OCI-LY7 (cell line): Measurements from ENCODE around the gene HLA-B. TPM values are rescaled to one million over a fixed set of nuclear protein-coding genes. Genes with fewer than 3 reads are reported as not detected.
A peak's percentile ranks its signal among the peaks of the same experiment; 100 is the strongest.

Experiments used
- BruUV-seq: library from RNA; stranded (reverse); fragments of 400-500 nt; replicated peaks from 2 replicates; lab custom pipeline; 2021; lab: Mats Ljungman, UMichigan
- CTCF ChIA-PET: fragments of 300-600 bp; sonication (Branson Sonifier 250); formaldehyde crosslinking; loops from one replicate; lab custom pipeline; 2022; ENCODE audit warnings: antibody characterized with exemption; ENCODE audit not compliant: unreplicated experiment; lab: Charles Lee
- POLR2A ChIA-PET: fragments of 300-600 bp; sonication (Branson Sonifier 250); formaldehyde crosslinking; loops from one replicate; lab custom pipeline; 2022; ENCODE audit warnings: antibody characterized with exemption; lab: Charles Lee
- DNase-seq: peaks from one replicate; pipeline ENCODE4 v3.0.0-alpha.2; 2015; ENCODE audit warnings: low spot score
- H2AFZ ChIP-seq: fragments of 200-600 bp; sonication (generic), shearing (Covaris generic); 2 replicates; pipeline ENCODE4 v1.6.1; 2014; ENCODE audit warnings: mild to moderate bottlenecking, antibody characterized with exemption, low read length, moderate library complexity
- H3K27ac ChIP-seq: fragments of 200-600 bp; sonication (generic); 2 replicates; pipeline ENCODE4 v1.5.1; 2014; ENCODE audit warnings: mixed run types, low read depth, mild to moderate bottlenecking, moderate library complexity, low read length, inconsistent platforms; ENCODE audit not compliant: poor library complexity, severe bottlenecking
- H3K36me3 ChIP-seq: fragments of 200-600 bp; sonication (generic); 2 replicates; pipeline ENCODE4 v1.6.1; 2014; ENCODE audit warnings: mild to moderate bottlenecking, antibody characterized with exemption, low read length, moderate library complexity, mixed read lengths; ENCODE audit not compliant: insufficient read depth
- H3K4me1 ChIP-seq: fragments of 200-600 bp; sonication (generic); 2 replicates; pipeline ENCODE4 v1.5.1; 2014; ENCODE audit warnings: mild to moderate bottlenecking, low read length; ENCODE audit not compliant: insufficient read depth, poor library complexity, severe bottlenecking
- H3K4me2 ChIP-seq: fragments of 200-600 bp; sonication (generic); 2 replicates; pipeline ENCODE4 v1.6.1; 2014; ENCODE audit warnings: mild to moderate bottlenecking, low read length
- H3K4me3 ChIP-seq: fragments of 200-600 bp; sonication (generic); 2 replicates; pipeline ENCODE4 v1.5.1; 2014; ENCODE audit warnings: mild to moderate bottlenecking, low read depth, low read length; ENCODE audit not compliant: poor library complexity, severe bottlenecking
- H3K79me2 ChIP-seq: fragments of 200-600 bp; sonication (generic); 2 replicates; pipeline ENCODE4 v1.6.1; 2016; ENCODE audit warnings: low read depth, mild to moderate bottlenecking, low read length, moderate library complexity, mixed read lengths; ENCODE audit not compliant: insufficient read depth
- H3K9me2 ChIP-seq: fragments of 200-600 bp; sonication (generic); 2 replicates; pipeline ENCODE4 v1.6.1; 2016; ENCODE audit warnings: mild to moderate bottlenecking, low read length, mixed read lengths; ENCODE audit not compliant: insufficient read depth
- H3K9me3 ChIP-seq: fragments of 200-600 bp; sonication (generic); 2 replicates; pipeline ENCODE4 v1.6.1; 2014; ENCODE audit warnings: mild to moderate bottlenecking, mixed run types, low read length, mixed read lengths
- H4K20me1 ChIP-seq: fragments of 200-600 bp; sonication (generic); 2 replicates; pipeline ENCODE4 v1.6.1; 2014; ENCODE audit warnings: mild to moderate bottlenecking, antibody characterized with exemption, low read length, moderate library complexity, mixed read lengths; ENCODE audit not compliant: insufficient read depth
- EZH2phosphoT487 ChIP-seq: fragments of 200-600 bp; sonication (generic); IDR thresholded peaks from 2 replicates; pipeline ENCODE4 v1.6.1; 2018; ENCODE audit warnings: low read depth, borderline replicate concordance, mild to moderate bottlenecking, mixed run types, antibody characterized with exemption, low read length, moderate library complexity, mixed read lengths
- intact Hi-C: fragments of 100-400 bp; cut with micrococcal nuclease; formaldehyde crosslinking; loops from one replicate; pipeline ENCODE4 v1.10.0; 2022; ENCODE audit not compliant: unreplicated experiment
- total RNA-seq, 2 experiments: library from RNA; depleted of rRNA in 1 of 2; stranded (reverse); fragments of >200 nt in 1 of 2; shearing (Covaris generic) in 1 of 2; gene quantifications; 2 replicates each; pipeline ENCODE4 v1.2.3, GENCODE V29; 2014 to 2022
- TF ChIP-seq, protein P1 (sequence below): fragments of 200-600 bp; sonication (generic); conservative IDR thresholded peaks from 2 replicates; pipeline ENCODE4 v1.5.1; 2014; ENCODE audit warnings: mild to moderate bottlenecking, antibody characterized with exemption, low read length, moderate library complexity, mixed read lengths

Gene HLA-B
- total RNA-seq, 2 experiments from 2014 or later: 238 to 258 TPM

- no peak overlapping the region for H3K27ac ChIP-seq
- POLR2A ChIA-PET: no interaction called here
- H3K4me3 ChIP-seq: no peak overlapping the region
- intact Hi-C loops: no loop called here
- no peak overlapping the region for H2AFZ ChIP-seq
- H3K4me1 ChIP-seq: peaks cover 32% of the 10 kb centered on the region
- H3K79me2 ChIP-seq: peaks cover 15% of the 10 kb centered on the region
- H3K9me2 ChIP-seq: no peaks in the 10 kb centered on the region
- BruUV-seq: no TSS peak
- H3K9me3 ChIP-seq: no peaks in the 10 kb centered on the region
- TF ChIP-seq, protein P1, sequence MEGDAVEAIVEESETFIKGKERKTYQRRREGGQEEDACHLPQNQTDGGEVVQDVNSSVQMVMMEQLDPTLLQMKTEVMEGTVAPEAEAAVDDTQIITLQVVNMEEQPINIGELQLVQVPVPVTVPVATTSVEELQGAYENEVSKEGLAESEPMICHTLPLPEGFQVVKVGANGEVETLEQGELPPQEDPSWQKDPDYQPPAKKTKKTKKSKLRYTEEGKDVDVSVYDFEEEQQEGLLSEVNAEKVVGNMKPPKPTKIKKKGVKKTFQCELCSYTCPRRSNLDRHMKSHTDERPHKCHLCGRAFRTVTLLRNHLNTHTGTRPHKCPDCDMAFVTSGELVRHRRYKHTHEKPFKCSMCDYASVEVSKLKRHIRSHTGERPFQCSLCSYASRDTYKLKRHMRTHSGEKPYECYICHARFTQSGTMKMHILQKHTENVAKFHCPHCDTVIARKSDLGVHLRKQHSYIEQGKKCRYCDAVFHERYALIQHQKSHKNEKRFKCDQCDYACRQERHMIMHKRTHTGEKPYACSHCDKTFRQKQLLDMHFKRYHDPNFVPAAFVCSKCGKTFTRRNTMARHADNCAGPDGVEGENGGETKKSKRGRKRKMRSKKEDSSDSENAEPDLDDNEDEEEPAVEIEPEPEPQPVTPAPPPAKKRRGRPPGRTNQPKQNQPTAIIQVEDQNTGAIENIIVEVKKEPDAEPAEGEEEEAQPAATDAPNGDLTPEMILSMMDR: no peak
- no peak for TF ChIP-seq EZH2phosphoT487
- H4K20me1 ChIP-seq: no peaks in the 10 kb centered on the region; the same call in 1 of the 2 replicates
- no peak for DNase-seq
- H3K36me3 ChIP-seq: peaks cover 18% of the 10 kb centered on the region
- H3K4me2 ChIP-seq: no peak overlapping the region
- CTCF ChIA-PET: no interaction called here
These were observed 2.6 kb upstream of the HLA-B start for GRCh38 chr6:31359581-31359980.

DNA sequence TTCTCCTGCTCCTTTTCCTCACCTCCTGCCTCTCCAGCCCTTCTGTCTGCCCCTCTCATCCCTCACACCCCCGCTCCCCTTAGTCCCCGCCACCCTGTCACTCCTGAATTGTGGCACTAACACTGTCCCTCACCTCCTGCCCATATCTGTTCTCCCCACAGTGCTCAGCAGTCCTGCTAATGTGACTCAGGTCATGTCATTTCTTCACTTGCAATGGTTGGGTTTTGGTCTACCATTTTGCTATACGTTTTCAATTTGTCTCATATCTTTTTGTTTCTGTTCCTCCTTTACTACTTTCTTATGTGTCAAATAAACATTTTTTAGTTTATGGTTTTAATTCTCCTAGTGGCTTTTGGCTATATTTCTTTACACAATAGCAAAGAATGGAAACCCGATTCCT lies 1.3 kb upstream of the HLA-B start:
- Histone ChIP-seq H3K9me3 (no peaks in the 10 kb centered on the region), H3K4me3 (peak overlapping the region; percentile 95), H3K27ac (no peak overlapping the region), H3K36me3 (peaks cover 31% of the 10 kb centered on the region), H3K4me1 (peaks cover 44% of the 10 kb centered on the region), H3K9me2 (no peaks in the 10 kb centered on the region), H2AFZ (peak overlapping the region; percentile 68; the same call in 1 of the 2 replicates), H3K79me2 (peaks cover 17% of the 10 kb centered on the region), H3K4me2 (peak overlapping the region; percentile 78), H4K20me1 (no peaks in the 10 kb centered on the region; the same call in 1 of the 2 replicates)
- POLR2A ChIA-PET: no interaction called here
- no peak for DNase-seq
- no TSS peak for BruUV-seq
- TF ChIP-seq, protein P1: no peak
- no peak for TF ChIP-seq EZH2phosphoT487
- intact Hi-C loops: no loop called here
- CTCF ChIA-PET: no interaction called here

DNA sequence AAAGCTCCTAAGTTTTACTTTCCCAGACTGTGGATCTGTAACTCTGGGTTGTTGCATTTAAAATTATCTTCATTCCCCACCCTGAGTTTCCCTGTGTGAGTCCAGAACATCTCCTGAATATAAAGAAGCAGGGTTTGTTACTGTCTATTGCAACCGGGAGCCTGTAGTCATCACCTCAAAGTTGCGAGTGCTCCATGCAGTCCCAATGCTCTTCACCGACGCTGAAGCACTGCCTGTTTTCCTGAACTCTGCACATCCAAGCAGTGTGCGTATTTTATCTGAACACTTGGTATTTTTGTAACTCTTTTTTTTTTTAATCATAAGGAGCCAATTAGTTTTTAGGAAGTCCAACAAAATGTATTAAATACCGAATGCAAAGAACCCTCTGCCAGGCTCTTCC lies 907 bp upstream of the HLA-B start:
- Histone ChIP-seq H3K27ac (no peak overlapping the region), H3K4me2 (peak overlapping the region; percentile 78), H3K9me3 (no peaks in the 10 kb centered on the region), H3K9me2 (no peaks in the 10 kb centered on the region), H3K79me2 (peaks cover 17% of the 10 kb centered on the region), H3K4me3 (peak overlapping the region; percentile 95), H3K4me1 (peaks cover 48% of the 10 kb centered on the region), H2AFZ (peak overlapping the region; percentile 68; the same call in 1 of the 2 replicates), H4K20me1 (no peaks in the 10 kb centered on the region; the same call in 1 of the 2 replicates), H3K36me3 (peaks cover 35% of the 10 kb centered on the region)
- CTCF ChIA-PET: no interaction called here
- POLR2A ChIA-PET: interaction anchor here (0.7 kb wide), 1 partner anchor 9 kb away, joined by 4 read pairs; no protein-coding TSS in a partner anchor
- intact Hi-C loops: loop anchor here (1.0 to 2.0 kb wide), 2 partner anchors 85 to 161 kb away; partner anchors contain the start of gene HLA-C
- DNase-seq: no peak
- no TSS peak for BruUV-seq
- TF ChIP-seq, protein P1: no peak
- no peak for TF ChIP-seq EZH2phosphoT487
